IMR-90 (cell line): Measurements from ENCODE around the gene OSTC. TPM values are rescaled to one million over a fixed set of nuclear protein-coding genes. Genes with fewer than 3 reads are reported as not detected.
A peak's percentile ranks its signal among the peaks of the same experiment; 100 is the strongest.

Source experiments
- ATAC-seq: fragments of 200-7000 bp; cut with Tn5 transposase; 2 replicates; pipeline ENCODE4 v1.9.1; 2020; ENCODE audit warnings: low read depth, mild to moderate bottlenecking, moderate library complexity
- BruUV-seq: library from RNA; stranded (reverse); fragments of 400-500 nt; replicated peaks from 2 replicates; lab custom pipeline; 2021; lab: Mats Ljungman, UMichigan
- CTCF ChIA-PET: fragments of 300-600 bp; formaldehyde crosslinking; extraction: SDS; loops from one replicate; lab custom pipeline; 2021; ENCODE audit warnings: antibody characterized with exemption; lab: Yijun Ruan, JAX
- POLR2A ChIA-PET: fragments of 300-600 bp; sonication (Branson Sonifier 250); formaldehyde crosslinking; loops from one replicate; lab custom pipeline; 2022; ENCODE audit warnings: antibody characterized with exemption; ENCODE audit not compliant: unreplicated experiment; lab: Charles Lee
- DNase-seq: peaks from one replicate; pipeline ENCODE4 v3.0.0; 2013
- H2AFZ ChIP-seq: replicated peaks from 2 replicates; pipeline ENCODE3; 2013; ENCODE audit warnings: low read length, mild to moderate bottlenecking; ENCODE audit not compliant: poor library complexity
- H2AK5ac ChIP-seq: 2 replicates; pipeline ENCODE4 v1.6.1; 2013; ENCODE audit warnings: low read depth, low read length, inconsistent platforms
- H2AK9ac ChIP-seq: replicated peaks from 2 replicates; pipeline ENCODE3; 2013; ENCODE audit warnings: mild to moderate bottlenecking, low read depth, low read length, moderate library complexity; ENCODE audit not compliant: poor library complexity
- H2BK120ac ChIP-seq: 2 replicates; pipeline ENCODE4 v1.6.1; 2013; ENCODE audit warnings: low read depth, low read length, inconsistent platforms
- H2BK15ac ChIP-seq: 3 replicates; pipeline ENCODE4 v1.6.1; 2013; ENCODE audit warnings: low read depth, low read length, inconsistent platforms
- H2BK20ac ChIP-seq: 2 replicates; pipeline ENCODE4 v1.6.1; 2013; ENCODE audit warnings: low read depth, mild to moderate bottlenecking, inconsistent platforms, low read length, moderate library complexity
- H2BK5ac ChIP-seq: 2 replicates; pipeline ENCODE4 v1.6.1; 2013; ENCODE audit warnings: mild to moderate bottlenecking, low read depth, low read length, inconsistent platforms; ENCODE audit not compliant: poor library complexity, severe bottlenecking
- H3K14ac ChIP-seq: replicated peaks from 2 replicates; pipeline ENCODE4 v1.6.1; 2013; ENCODE audit warnings: low read depth, low read length, inconsistent platforms
- H3K18ac ChIP-seq: 2 replicates; pipeline ENCODE4 v1.6.1; 2013; ENCODE audit warnings: low read depth, low read length, control low read depth
- H3K23ac ChIP-seq: 2 replicates; pipeline ENCODE4 v1.6.1; 2013; ENCODE audit warnings: low read depth, low read length, inconsistent platforms
- H3K27ac ChIP-seq: 2 replicates; pipeline ENCODE4 v1.5.1; 2013; ENCODE audit warnings: mild to moderate bottlenecking, control low read depth, low read length; ENCODE audit not compliant: insufficient read depth
- H3K27me3 ChIP-seq: 2 replicates; pipeline ENCODE4 v1.6.1; 2013; ENCODE audit warnings: low read length; ENCODE audit not compliant: control insufficient read depth, insufficient read depth
- H3K36me3 ChIP-seq: 2 replicates; pipeline ENCODE4 v1.6.1; 2013; ENCODE audit warnings: low read length, mixed read lengths; ENCODE audit not compliant: control insufficient read depth, insufficient read depth
- H3K4ac ChIP-seq: 2 replicates; pipeline ENCODE4 v1.6.1; 2013; ENCODE audit warnings: low read depth, low read length, inconsistent platforms
- H3K4me1 ChIP-seq: 2 replicates; pipeline ENCODE4 v1.6.1; 2013; ENCODE audit warnings: low read length, mixed read lengths; ENCODE audit not compliant: control insufficient read depth, insufficient read depth
- H3K4me2 ChIP-seq: 2 replicates; pipeline ENCODE4 v1.6.1; 2013; ENCODE audit warnings: low read depth, mild to moderate bottlenecking, control low read depth, low read length, moderate library complexity
- H3K4me3 ChIP-seq: 2 replicates; pipeline ENCODE4 v1.5.1; 2013; ENCODE audit warnings: low read depth, mild to moderate bottlenecking, control low read depth, low read length, moderate library complexity; ENCODE audit not compliant: insufficient read depth
- H3K56ac ChIP-seq: 2 replicates; pipeline ENCODE4 v1.6.1; 2013; ENCODE audit warnings: low read length, inconsistent platforms; ENCODE audit not compliant: insufficient read depth; ENCODE audit errors: extremely low read depth
- H3K79me1 ChIP-seq, 2 experiments: 2 replicates each; pipeline ENCODE4 v1.6.1; 2013; ENCODE audit warnings: low read length in 2 of 2, inconsistent platforms in 1 of 2, low read depth in 1 of 2
- H3K9ac ChIP-seq: 2 replicates; pipeline ENCODE4 v1.6.1; 2013; ENCODE audit warnings: low read depth, low read length, control low read depth
- H3K9me1 ChIP-seq: 2 replicates; pipeline ENCODE4 v1.6.1; 2013; ENCODE audit warnings: low read length, inconsistent platforms; ENCODE audit not compliant: insufficient read depth
- H3K9me3 ChIP-seq: 2 replicates; pipeline ENCODE4 v1.6.1; 2013; ENCODE audit warnings: low read length; ENCODE audit not compliant: control insufficient read depth, insufficient read depth
- H4K20me1 ChIP-seq: 2 replicates; pipeline ENCODE4 v1.6.1; 2013; ENCODE audit warnings: low read length, inconsistent platforms; ENCODE audit not compliant: insufficient read depth
- H4K5ac ChIP-seq: 2 replicates; pipeline ENCODE4 v1.6.1; 2013; ENCODE audit warnings: mild to moderate bottlenecking, low read depth, low read length, control low read depth
- H4K8ac ChIP-seq, 2 experiments: 2 replicates each; pipeline ENCODE4 v1.6.1; 2013; ENCODE audit warnings: low read depth in 2 of 2, low read length in 2 of 2, control low read depth in 1 of 2, inconsistent platforms in 1 of 2
- H4K91ac ChIP-seq: 2 replicates; pipeline ENCODE4 v1.6.1; 2013; ENCODE audit warnings: low read depth, low read length, inconsistent platforms; ENCODE audit not compliant: insufficient read depth
- CEBPB ChIP-seq: IDR thresholded peaks from 2 replicates; pipeline ENCODE4 v1.6.1; 2012; ENCODE audit warnings: low read depth, low read length, improper control_type of control experiment
- MXI1 ChIP-seq: IDR thresholded peaks from 2 replicates; pipeline ENCODE4 v1.6.1; 2012; ENCODE audit warnings: low read depth, mild to moderate bottlenecking, low read length, moderate library complexity, borderline replicate concordance
- POLR2A ChIP-seq: IDR thresholded peaks from 2 replicates; pipeline ENCODE4 v1.6.1; 2012; ENCODE audit warnings: mild to moderate bottlenecking, low read depth, low read length
- RAD21 ChIP-seq: IDR thresholded peaks from 2 replicates; pipeline ENCODE4 v1.6.1; 2012; ENCODE audit warnings: low read length, improper control_type of control experiment
- WGBS, 2 experiments: methylation state at CpG; one replicate each; pipeline versions ENCODE4 v1.1.5 to v1.1.7; 2013; ENCODE audit warnings: missing lambda C conversion rate in 2 of 2; ENCODE audit not compliant: insufficient read length in 1 of 2; ENCODE audit errors: extremely low coverage in 2 of 2; 5-methylcytosine and 5-hydroxymethylcytosine counted together
- dilution Hi-C: fragments of 300-500 bp; cut with HindIII; formaldehyde crosslinking; loops from one replicate; pipeline ENCODE4 v1.14.3; 2018; ENCODE audit warnings: low sequenced_read_pairs; ENCODE audit not compliant: unreplicated experiment
- in situ Hi-C: fragments of 300-500 bp; cut with MboI; formaldehyde crosslinking; loops from 3 replicates; pipeline ENCODE4 v1.14.3; 2019; ENCODE audit warnings: low sequenced_read_pairs, inconsistent platforms, mixed read lengths
- intact Hi-C: fragments of 100-400 bp; cut with micrococcal nuclease; formaldehyde crosslinking; loops from 2 replicates; pipeline ENCODE4 v1.10.0; 2022
- polyA plus RNA-seq, 3 experiments: library from polyadenylated mRNA; depleted of rRNA; stranded (reverse); fragments of >200 nt; gene quantifications; 2 replicates each; pipeline ENCODE4 v1.2.3, GENCODE V29; 2012; ENCODE audit warnings: low replicate concordance in 1 of 3
- total RNA-seq: library from RNA; depleted of rRNA; stranded (reverse); fragments of >200 nt; gene quantifications from 2 replicates; pipeline ENCODE4 v1.2.3, GENCODE V29; 2012

The OSTC gene
- total and polyA plus RNA-seq, 2 of the 4 experiments (the other 2 are of a cell fraction): 173 to 13,576 TPM

- TF ChIP-seq CEBPB (no peak), POLR2A (no peak)
Measured at GRCh38 chr4:108619372-108620100, 30.9 kb upstream of the OSTC start (continued).

- BruUV-seq: no TSS peak
- CTCF ChIA-PET: interaction anchor here (0.6 to 0.9 kb wide), 2 partner anchors 17 to 439 kb away, joined by 3 to 4 read pairs; no protein-coding TSS in a partner anchor
- peak within 1 kb of the TSS; percentile 85 for H3K56ac ChIP-seq
Measured at GRCh38 chr4:108620101-108620932, 30.1 kb upstream of the OSTC start, which contains the start of gene RPL34. Gene RPL34, plus strand, starts transcription at chr4:108620576. Its CDS starts 1,384 bp downstream, at chr4:108621960.

More at GRCh38 chr4:108620101-108620932, 30.1 kb upstream of the OSTC start, which contains the start of gene RPL34:
- H2BK20ac ChIP-seq: no peak within 1 kb of the TSS
- H3K9me1 ChIP-seq: no peaks in the 10 kb centered on the region; the same call in 1 of the 2 replicates
- peaks cover 19% of the 10 kb centered on the region for H3K36me3 ChIP-seq
- ATAC-seq: peak; percentile 100
- H3K18ac ChIP-seq: peak within 1 kb of the TSS; percentile 31
- dilution Hi-C loops (no loop called here), intact Hi-C loops (loop anchor here (1.0 kb wide), 1 partner anchor 31 kb away; no protein-coding TSS in a partner anchor), in situ Hi-C loops (no loop called here)
- peak within 1 kb of the TSS; percentile 72 for H2AK5ac ChIP-seq
- DNase-seq: peak; percentile 99
- H3K9ac ChIP-seq: peak within 1 kb of the TSS; percentile 86
- H3K4me2 ChIP-seq: peak within 1 kb of the TSS; percentile 100
- peak within 1 kb of the TSS; percentile 81 for H3K4ac ChIP-seq
- WGBS, 2 experiments: 1% methylated on average over 12 of the region's 32 CpGs; no CpG with 5 or more reads in 1 of the 2 experiments
- H3K14ac ChIP-seq: peak within 1 kb of the TSS; percentile 94
- peaks cover 2% of the 10 kb centered on the region; the same call in 1 of the 2 replicates for H3K4me1 ChIP-seq
- peak within 1 kb of the TSS; percentile 70 for H2BK5ac ChIP-seq
- peak within 1 kb of the TSS; percentile 65 for H3K23ac ChIP-seq
- peak within 1 kb of the TSS; percentile 32 for H2BK120ac ChIP-seq
- peak within 1 kb of the TSS; percentile 78 for H3K4me3 ChIP-seq
- no peaks in the 10 kb centered on the region for H3K27me3 ChIP-seq
- no peaks in the 10 kb centered on the region for H3K9me3 ChIP-seq
- peaks cover 11 to 34% of the 10 kb centered on the region in 2 experiments; a peak in 3 of 4 replicates for H3K79me1 ChIP-seq
- H2AFZ ChIP-seq: peak within 1 kb of the TSS; percentile 93
- POLR2A ChIA-PET: no interaction called here
- H2AK9ac ChIP-seq: peak within 1 kb of the TSS; percentile 94
- peak within 1 kb of the TSS; percentile 69 for H3K27ac ChIP-seq
- H4K5ac ChIP-seq: peak within 1 kb of the TSS; percentile 85
- H4K8ac ChIP-seq: peak within 1 kb of the TSS; percentile 72 to 92
- H4K91ac ChIP-seq: peak within 1 kb of the TSS; percentile 68
- H2BK15ac ChIP-seq: no peak within 1 kb of the TSS
- peak; percentile 96 for TF ChIP-seq POLR2A
- TF ChIP-seq CEBPB: peak; percentile 95
- TF ChIP-seq MXI1: peak; percentile 73; the same call in 1 of the 2 replicates
- TF ChIP-seq RAD21: no peak; the same call in 1 of the 2 replicates
- peaks cover 39% of the 10 kb centered on the region for H4K20me1 ChIP-seq
